ENCODE data around the gene TEN1. TPM values are rescaled to one million over a fixed set of nuclear protein-coding genes. Genes with fewer than 3 reads are reported as not detected.

TEN1 gene
- total and polyA plus RNA-seq, 2 of the 13 experiments (the other 11 are each of a cell fraction or from before 2014, with no cell fraction given) = 18.0 to 21.3 TPM

- TF ChIP-seq PREB (CRISPR knock-in tag; IDR thresholded peaks at IDR 0.05) (no peak), ELF1 (CRISPR knock-in tag; IDR thresholded peaks at IDR 0.05) (peak; percentile 60), ZUFSP (CRISPR knock-in tag; IDR thresholded peaks at IDR 0.05; ENCODE audit: borderline replicate concordance) (no peak), ZBTB10 (CRISPR knock-in tag; IDR thresholded peaks at IDR 0.05; ENCODE audit: borderline replicate concordance) (no peak), SOX6 (IDR thresholded peaks at IDR 0.05) (no peak), SOX6 (CRISPR knock-in tag; IDR thresholded peaks at IDR 0.05) (peak; percentile 55; the same call in 1 of the 2 replicates), PHF21A (CRISPR knock-in tag; IDR thresholded peaks at IDR 0.05) (peak; percentile 70; the same call in 1 of the 2 replicates), PAX8 (CRISPR knock-in tag; IDR thresholded peaks at IDR 0.05; ENCODE audit: borderline replicate concordance) (no peak), NCOA5 (CRISPR knock-in tag; IDR thresholded peaks at IDR 0.05) (no peak), TRIM22 (IDR thresholded peaks at IDR 0.05) (no peak), PBX2 (CRISPR knock-in tag; IDR thresholded peaks at IDR 0.05) (no peak), ZHX1 (CRISPR knock-in tag; IDR thresholded peaks at IDR 0.05; ENCODE audit: low read depth) (no peak; the same call in 1 of the 2 replicates)
Measured at GRCh38 chr17:76032073-76032779, 53.2 kb downstream of the TEN1 start (continued).

Measured in HepG2 (cell line).